PC-3 (cell line): Measurements from ENCODE around the gene GRB14. TPM values are rescaled to one million over a fixed set of nuclear protein-coding genes. Genes with fewer than 3 reads are reported as not detected.
"Not testable (repeated sequence)": the region's sequence is repeated elsewhere in the genome, so short reads cannot be mapped to it uniquely, and the experiment has no call there.

Source experiments
- ATAC-seq: fragments of 200-7000 bp; cut with Tn5 transposase; 2 replicates; pipeline ENCODE4 v1.9.1; 2020; ENCODE audit warnings: mild to moderate bottlenecking, moderate library complexity
- BruUV-seq: library from RNA; stranded (reverse); fragments of 400-500 nt; replicated peaks from 2 replicates; lab custom pipeline; 2021; lab: Mats Ljungman, UMichigan
- CTCF ChIA-PET: fragments of 300-600 bp; sonication (Branson Sonifier 250); formaldehyde crosslinking; loops from one replicate; lab custom pipeline; 2022; ENCODE audit warnings: antibody characterized with exemption; lab: Charles Lee
- POLR2A ChIA-PET: fragments of 300-600 bp; sonication (Branson Sonifier 250); formaldehyde crosslinking; loops from one replicate; lab custom pipeline; 2022; ENCODE audit warnings: antibody characterized with exemption; ENCODE audit not compliant: unreplicated experiment; lab: Charles Lee
- DNase-seq: peaks from one replicate; pipeline ENCODE4 v3.0.0-alpha.2; 2015
- H2AFZ ChIP-seq: fragments of 300-600 bp; sonication (generic); 2 replicates; pipeline ENCODE4 v1.6.0; 2016; ENCODE audit warnings: antibody characterized with exemption, low read length
- H3F3A ChIP-seq: fragments of 300-600 bp; sonication (generic); one replicate; pipeline ENCODE4 v1.6.0; 2017; ENCODE audit warnings: antibody characterized with exemption, low read length, control low read depth, mild to moderate bottlenecking; ENCODE audit not compliant: unreplicated experiment
- H3K27ac ChIP-seq: fragments of 300-600 bp; sonication (generic); 2 replicates; pipeline ENCODE4 v1.5.1; 2016; ENCODE audit warnings: mild to moderate bottlenecking, low read length
- H3K27me3 ChIP-seq: fragments of 300-600 bp; sonication (generic); 2 replicates; pipeline ENCODE4 v1.6.1; 2016; ENCODE audit warnings: low read length, mixed read lengths
- H3K36me3 ChIP-seq: fragments of 300-600 bp; sonication (generic); 2 replicates; pipeline ENCODE4 v1.6.1; 2016; ENCODE audit warnings: low read depth, mixed run types, low read length, mixed read lengths
- H3K4me1 ChIP-seq: fragments of 300-600 bp; sonication (generic); 2 replicates; pipeline ENCODE4 v1.5.1; 2016; ENCODE audit warnings: low read length; ENCODE audit not compliant: insufficient read depth
- H3K4me2 ChIP-seq: fragments of 300-600 bp; sonication (generic); 2 replicates; pipeline ENCODE4 v1.6.0; 2016; ENCODE audit warnings: low read length
- H3K4me3 ChIP-seq: fragments of 300-600 bp; sonication (generic); 2 replicates; pipeline ENCODE4 v1.5.1; 2016; ENCODE audit warnings: mild to moderate bottlenecking, low read length, mixed read lengths
- H3K79me2 ChIP-seq: fragments of 300-600 bp; sonication (generic); 2 replicates; pipeline ENCODE4 v1.6.1; 2017; ENCODE audit warnings: low read length, mixed read lengths
- H3K9ac ChIP-seq: fragments of 300-600 bp; sonication (generic); 2 replicates; pipeline ENCODE4 v1.6.0; 2016; ENCODE audit warnings: mild to moderate bottlenecking, low read length
- H3K9me2 ChIP-seq: fragments of 300-600 bp; sonication (generic); replicated peaks from 2 replicates; pipeline ENCODE4 v1.6.1; 2016; ENCODE audit warnings: mixed run types, low read length, mixed read lengths
- H3K9me3 ChIP-seq: fragments of 300-600 bp; sonication (generic); 2 replicates; pipeline ENCODE4 v1.6.1; 2016; ENCODE audit warnings: low read length, mixed read lengths
- H4K20me1 ChIP-seq: fragments of 300-600 bp; sonication (generic); 2 replicates; pipeline ENCODE4 v1.6.1; 2016; ENCODE audit warnings: low read length, mixed read lengths
- CTCF ChIP-seq: fragments of 300-600 bp; sonication (generic); conservative IDR thresholded peaks from 2 replicates; pipeline ENCODE4 v1.5.1; 2017; ENCODE audit warnings: antibody characterized with exemption, low read depth, mild to moderate bottlenecking, low read length
- EZH2 ChIP-seq: fragments of 300-600 bp; sonication (generic); IDR thresholded peaks from one replicate; pipeline ENCODE4 v1.6.1; 2017; ENCODE audit warnings: antibody characterized with exemption, mild to moderate bottlenecking, low read length; ENCODE audit not compliant: unreplicated experiment
- EZH2phosphoT487 ChIP-seq: fragments of 300-600 bp; sonication (generic); IDR thresholded peaks from 2 replicates; pipeline ENCODE4 v1.6.1; 2018; ENCODE audit warnings: mild to moderate bottlenecking, antibody characterized with exemption, low read length, borderline replicate concordance
- intact Hi-C: fragments of 100-400 bp; cut with micrococcal nuclease; formaldehyde crosslinking; loops from 2 replicates; pipeline ENCODE4 v1.9.0; 2023
- total RNA-seq: library from RNA; depleted of rRNA; stranded (reverse); fragments of >200 nt; gene quantifications from 2 replicates; pipeline ENCODE4 v1.2.3, GENCODE V29; 2014

Gene GRB14
- total RNA-seq, 1 experiment from 2014 or later = 0.84 TPM

- Histone ChIP-seq H3K27ac (no peak overlapping the region), H3F3A (no peaks in the 10 kb centered on the region), H4K20me1 (no peaks in the 10 kb centered on the region), H3K4me2 (no peak overlapping the region), H3K9me2 (no peaks in the 10 kb centered on the region), H3K9me3 (no peaks in the 10 kb centered on the region), H3K9ac (no peak overlapping the region), H3K36me3 (no peaks in the 10 kb centered on the region), H3K4me1 (no peaks in the 10 kb centered on the region), H3K79me2 (no peaks in the 10 kb centered on the region), H2AFZ (no peak overlapping the region), H3K4me3 (no peak overlapping the region), H3K27me3 (peaks cover 61% of the 10 kb centered on the region)
- intact Hi-C loops = no loop called here
- no peak for DNase-seq
- CTCF ChIA-PET = no interaction called here
- no peak for ATAC-seq
- POLR2A ChIA-PET = no interaction called here
- no peak for TF ChIP-seq EZH2
- no peak for TF ChIP-seq CTCF
- no peak for TF ChIP-seq EZH2phosphoT487
- BruUV-seq = no TSS peak
Measured at GRCh38 chr2:164558450-164558849, 62.8 kb downstream of the GRB14 start.

DNA sequence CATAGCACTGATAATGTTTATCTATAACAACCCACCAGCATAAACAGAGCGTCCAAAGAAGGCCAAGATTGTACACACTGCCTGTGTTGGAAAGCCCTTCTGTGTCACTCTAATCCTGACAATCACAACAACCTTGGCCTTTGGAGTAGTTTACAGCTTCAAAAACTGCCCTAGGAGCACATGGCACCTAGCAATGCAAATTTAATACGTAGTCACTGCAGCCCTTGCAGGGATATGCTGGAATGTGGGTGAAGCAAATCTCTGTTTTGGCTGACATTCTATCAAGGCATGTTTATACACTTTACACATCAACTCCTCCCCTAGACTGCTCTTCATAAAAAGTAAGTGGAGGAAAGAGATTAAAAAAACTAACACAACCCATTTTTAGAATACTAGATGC, 66.8 kb downstream of the GRB14 start:
- intact Hi-C loops = no loop called here
- no peaks in the 10 kb centered on the region for H4K20me1 ChIP-seq
- DNase-seq (no peak), ATAC-seq (no peak)
- peaks cover 40% of the 10 kb centered on the region; the same call in 1 of the 2 replicates for H3K27me3 ChIP-seq
- H3K79me2 ChIP-seq = no peaks in the 10 kb centered on the region
- H3K36me3 ChIP-seq = no peaks in the 10 kb centered on the region
- H3K4me2 ChIP-seq = no peak overlapping the region
- no peaks in the 10 kb centered on the region for H3K9me2 ChIP-seq
- H3K4me3 ChIP-seq = no peak overlapping the region
- BruUV-seq = no TSS peak
- ChIA-PET POLR2A (no interaction called here), CTCF (no interaction called here)
- no peak overlapping the region for H3K27ac ChIP-seq
- no peaks in the 10 kb centered on the region for H3K4me1 ChIP-seq
- no peaks in the 10 kb centered on the region for H3F3A ChIP-seq
- H3K9me3 ChIP-seq = no peaks in the 10 kb centered on the region
- H3K9ac ChIP-seq = no peak overlapping the region
- TF ChIP-seq EZH2phosphoT487 (no peak), CTCF (no peak), EZH2 (no peak)
- no peak overlapping the region for H2AFZ ChIP-seq

DNA sequence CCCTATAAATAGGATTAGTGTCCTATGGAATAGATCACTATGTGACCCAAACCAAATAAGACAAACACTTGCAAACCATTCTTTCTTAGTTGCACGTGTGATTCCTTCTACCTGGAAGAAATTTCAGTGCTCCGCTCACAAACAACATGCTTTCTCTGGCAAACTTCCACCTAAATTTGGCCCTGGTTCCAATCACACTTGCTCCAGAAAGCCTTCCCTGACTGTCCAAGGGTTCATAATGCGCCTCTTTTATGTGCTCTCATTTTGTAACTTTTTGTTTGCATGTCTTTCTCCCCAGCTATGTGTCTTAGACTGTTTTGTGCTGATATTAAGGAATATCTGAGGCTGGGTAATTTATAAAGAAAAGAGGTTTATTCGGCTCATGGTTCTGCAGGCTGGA, 69.8 kb downstream of the GRB14 start:
- H3F3A ChIP-seq = no peaks in the 10 kb centered on the region
- H3K4me3 ChIP-seq = no peak overlapping the region
- no peaks in the 10 kb centered on the region for H4K20me1 ChIP-seq
- H3K27ac ChIP-seq = no peak overlapping the region
- H2AFZ ChIP-seq = no peak overlapping the region
- H3K36me3 ChIP-seq = no peaks in the 10 kb centered on the region
- H3K9ac ChIP-seq = no peak overlapping the region
- H3K4me1 ChIP-seq = no peaks in the 10 kb centered on the region
- H3K9me3 ChIP-seq = no peaks in the 10 kb centered on the region
- no peaks in the 10 kb centered on the region for H3K9me2 ChIP-seq
- intact Hi-C loops = no loop called here
- no peak for DNase-seq
- ChIA-PET CTCF (no interaction called here), POLR2A (no interaction called here)
- no peak overlapping the region for H3K4me2 ChIP-seq
- TF ChIP-seq CTCF (no peak), EZH2 (no peak), EZH2phosphoT487 (no peak)
- H3K79me2 ChIP-seq = no peaks in the 10 kb centered on the region
- peaks cover 35% of the 10 kb centered on the region for H3K27me3 ChIP-seq
- no peak for ATAC-seq
- BruUV-seq = no TSS peak

DNA sequence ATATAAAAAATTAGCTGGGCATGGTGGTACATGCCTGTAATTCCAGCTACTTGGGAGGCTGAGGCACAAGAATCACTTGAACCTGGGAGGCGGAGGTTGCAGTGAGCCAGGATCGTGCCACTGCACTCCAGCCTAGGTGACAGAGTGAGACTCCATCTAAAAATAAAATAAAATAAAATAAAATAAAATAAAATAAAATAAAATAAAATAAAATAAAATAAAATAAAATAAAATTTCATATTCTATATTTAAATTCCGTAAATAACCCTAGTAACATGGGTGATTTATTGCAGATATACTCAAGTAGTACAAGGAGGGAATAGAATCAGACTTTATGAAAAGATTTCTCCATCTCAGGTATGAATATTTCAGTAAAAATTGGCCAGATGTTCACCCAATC, 71.6 kb downstream of the GRB14 start:
- H3K9me2 ChIP-seq, H3K9ac ChIP-seq, H3K9me3 ChIP-seq, H3K27ac ChIP-seq, H3K4me3 ChIP-seq, H3F3A ChIP-seq, H4K20me1 ChIP-seq, DNase-seq, POLR2A ChIA-PET, H2AFZ ChIP-seq, H3K4me1 ChIP-seq, CTCF ChIA-PET, BruUV-seq, H3K36me3 ChIP-seq, H3K79me2 ChIP-seq, intact Hi-C loops, H3K4me2 ChIP-seq, ATAC-seq: not testable (repeated sequence)
- H3K27me3 ChIP-seq = peaks cover 39% of the 10 kb centered on the region
